SK-N-SH (cell line): ENCODE results near the gene PARD6A. TPM values are rescaled to one million over a fixed set of nuclear protein-coding genes. Genes with fewer than 3 reads are reported as not detected.

Experiments
- CTCF ChIA-PET: fragments of 300-600, 350-600 bp; formaldehyde crosslinking; extraction: SDS; loops from one replicate; lab custom pipeline; 2021; lab: Yijun Ruan, JAX
- POLR2A ChIA-PET: fragments of 350-600 bp; sonication (Branson Sonifier 250); formaldehyde crosslinking; extraction: SDS; loops from one replicate; lab custom pipeline; 2020; ENCODE audit warnings: antibody characterized with exemption, inconsistent platforms; lab: Yijun Ruan, JAX
- DNase-seq: peaks from one replicate; pipeline ENCODE4 v3.0.0; 2012
- H2AFZ ChIP-seq: fragments of 200-600 bp; sonication (generic); 2 replicates; pipeline ENCODE4 v1.8.1; 2016; ENCODE audit warnings: antibody characterized with exemption, mild to moderate bottlenecking, low read depth
- H3F3A ChIP-seq: fragments of 200-600 bp; sonication (generic); replicated peaks from 2 replicates; pipeline ENCODE3; 2016; ENCODE audit warnings: antibody characterized with exemption, mild to moderate bottlenecking; ENCODE audit not compliant: insufficient read depth
- H3K27ac ChIP-seq, 2 experiments: fragments of 200-500 bp in 1 of 2; fragments of 200-600 bp in 1 of 2; sonication (Bioruptor generic) in 1 of 2; sonication (generic), shearing (Covaris generic) in 1 of 2; 2 replicates each; pipeline versions ENCODE4 v1.5.1 to v1.6.1; 2014 to 2016; ENCODE audit warnings: low read depth in 2 of 2, inconsistent platforms in 1 of 2, low read length in 1 of 2, mild to moderate bottlenecking in 1 of 2, mixed read lengths in 1 of 2
- H3K27me3 ChIP-seq: fragments of 200-600 bp; sonication (generic), shearing (Covaris generic); 2 replicates; pipeline ENCODE4 v1.6.1; 2016; ENCODE audit warnings: mixed run types; ENCODE audit not compliant: insufficient read depth
- H3K36me3 ChIP-seq, 2 experiments: fragments of 200-500 bp in 1 of 2; fragments of 200-600 bp in 1 of 2; sonication (Bioruptor generic) in 1 of 2; sonication (generic) in 1 of 2; replicated peaks in 1 of 2; 2 replicates each; pipeline versions ENCODE3 to v1.5.1; 2014 to 2016; ENCODE audit warnings: low read length in 1 of 2, mild to moderate bottlenecking in 1 of 2; ENCODE audit not compliant: insufficient read depth in 2 of 2, control insufficient read depth in 1 of 2
- H3K4me1 ChIP-seq, 2 experiments: fragments of 200-500 bp in 1 of 2; fragments of 200-600 bp in 1 of 2; sonication (Bioruptor generic) in 1 of 2; sonication (generic), shearing (Covaris generic) in 1 of 2; 2 replicates each; pipeline versions ENCODE4 v1.5.1 to v1.6.1; 2014 to 2016; ENCODE audit warnings: low read depth in 1 of 2, low read length in 1 of 2, mixed run types in 1 of 2; ENCODE audit not compliant: insufficient read depth in 2 of 2, control insufficient read depth in 1 of 2
- H3K4me2 ChIP-seq: fragments of 200-600 bp; sonication (generic), shearing (Covaris generic); 2 replicates; pipeline ENCODE4 v1.6.1; 2017; ENCODE audit warnings: mixed run types
- H3K4me3 ChIP-seq, 2 experiments: fragments of 200-500 bp in 1 of 2; fragments of 200-600 bp in 1 of 2; sonication (Bioruptor generic) in 1 of 2; sonication (generic), shearing (Covaris generic) in 1 of 2; 2 replicates each; pipeline versions ENCODE4 v1.5.1 to v1.8.1; 2014 to 2016; ENCODE audit warnings: low read depth in 2 of 2, inconsistent platforms in 1 of 2, low read length in 1 of 2, mild to moderate bottlenecking in 1 of 2, mixed read lengths in 1 of 2, moderate library complexity in 1 of 2
- H3K79me2 ChIP-seq: fragments of 200-600 bp; sonication (generic); 2 replicates; pipeline ENCODE4 v1.8.1; 2017; ENCODE audit warnings: mild to moderate bottlenecking; ENCODE audit not compliant: insufficient read depth
- H3K9ac ChIP-seq: fragments of 200-600 bp; sonication (generic); 2 replicates; pipeline ENCODE4 v1.6.1; 2017; ENCODE audit warnings: mixed run types
- H3K9me2 ChIP-seq: fragments of 200-600 bp; sonication (generic); 2 replicates; pipeline ENCODE4 v1.6.1; 2017; ENCODE audit warnings: mixed run types
- H3K9me3 ChIP-seq: fragments of 200-600 bp; sonication (generic); 2 replicates; pipeline ENCODE4 v1.6.1; 2017; ENCODE audit warnings: mixed run types, mild to moderate bottlenecking, moderate library complexity
- H4K20me1 ChIP-seq: fragments of 200-600 bp; sonication (generic); 2 replicates; pipeline ENCODE4 v1.6.1; 2017; ENCODE audit warnings: mild to moderate bottlenecking, mixed run types; ENCODE audit not compliant: insufficient read depth
- CHD2 ChIP-seq: fragments of 150-350 bp; IDR thresholded peaks from 2 replicates; pipeline ENCODE4 v1.6.1; 2018; ENCODE audit warnings: low read length; ENCODE audit not compliant: partially characterized antibody
- CTCF ChIP-seq: fragments of 200-600 bp; sonication (generic); IDR thresholded peaks from 2 replicates; pipeline ENCODE4 v1.6.1; 2017; ENCODE audit warnings: antibody characterized with exemption, mild to moderate bottlenecking, moderate library complexity
- ELF1 ChIP-seq: IDR thresholded peaks from 2 replicates; pipeline ENCODE4 v1.4.0; 2012
- EZH2phosphoT487 ChIP-seq: fragments of 200-600 bp; sonication (generic); IDR thresholded peaks from 2 replicates; pipeline ENCODE4 v1.6.1; 2017; ENCODE audit warnings: low read depth, mixed run types, mild to moderate bottlenecking, antibody characterized with exemption, moderate library complexity, borderline replicate concordance
- FOXJ3 ChIP-seq: sonication (generic); formaldehyde crosslinking; IDR thresholded peaks from 2 replicates; pipeline ENCODE4 v1.5.1; 2020; ENCODE audit warnings: mild to moderate bottlenecking, missing genetic modification reagents
- JUND ChIP-seq: IDR thresholded peaks from 2 replicates; pipeline ENCODE4 v1.4.0; 2012
- MEF2A ChIP-seq: IDR thresholded peaks from 2 replicates; pipeline ENCODE4 v1.4.0; 2012; ENCODE audit warnings: low read depth, borderline replicate concordance
- NFIC ChIP-seq: IDR thresholded peaks from 2 replicates; pipeline ENCODE4 v1.4.0; 2012; ENCODE audit warnings: borderline replicate concordance
- NRF1 ChIP-seq: IDR thresholded peaks from 2 replicates; pipeline ENCODE4 v1.6.1; 2012; ENCODE audit warnings: low read depth, mild to moderate bottlenecking, low read length
- PBX3 ChIP-seq: IDR thresholded peaks from 2 replicates; pipeline ENCODE4; 2012
- POLR2AphosphoS5 ChIP-seq: IDR thresholded peaks from 2 replicates; pipeline ENCODE4 v1.6.1; 2012; ENCODE audit warnings: low read depth, low read length
- RFX5 ChIP-seq: IDR thresholded peaks from 2 replicates; pipeline ENCODE4 v1.6.1; 2012; ENCODE audit warnings: mild to moderate bottlenecking, improper control_type of control experiment, low read length
- RXRA ChIP-seq: IDR thresholded peaks from 2 replicates; pipeline ENCODE4 v1.4.0; 2012; ENCODE audit warnings: low read depth, mild to moderate bottlenecking, borderline replicate concordance
- SMC3 ChIP-seq: IDR thresholded peaks from 2 replicates; pipeline ENCODE4 v1.6.1; 2012; ENCODE audit warnings: low read depth, low read length, improper control_type of control experiment
- TCF12 ChIP-seq: IDR thresholded peaks from 2 replicates; pipeline ENCODE4 v1.4.0; 2012
- TEAD4 ChIP-seq: IDR thresholded peaks from 2 replicates; pipeline ENCODE4 v1.4.0; 2012; ENCODE audit warnings: mild to moderate bottlenecking, borderline replicate concordance; ENCODE audit not compliant: insufficient read depth
- ZBTB33 ChIP-seq: IDR thresholded peaks from 2 replicates; pipeline ENCODE4 v1.4.0; 2012; ENCODE audit warnings: low read depth, borderline replicate concordance
- WGBS: methylation state at CpG from one replicate; pipeline ENCODE4 v1.1.6; 2017; ENCODE audit warnings: low lambda C conversion rate; 5-methylcytosine and 5-hydroxymethylcytosine counted together
- polyA plus RNA-seq, 3 experiments: library from polyadenylated mRNA; depleted of rRNA; stranded (reverse); fragments of >200 nt; gene quantifications; 2 replicates each; pipeline ENCODE4 v1.2.3, GENCODE V29; 2012

The PARD6A gene
- polyA plus RNA-seq, 1 of the 3 experiments (the other 2 are of a cell fraction): 9.0 TPM

GRCh38 chr16:67667817-67668494 is 7.2 kb downstream of the PARD6A start (continued):
- TF ChIP-seq POLR2AphosphoS5 (no peak; the same call in 1 of the 2 replicates), JUND (no peak), PBX3 (peak; percentile 71), TEAD4 (no peak), ZBTB33 (no peak), RXRA (no peak), SMC3 (peak; percentile 94), RFX5 (no peak), TCF12 (no peak), EZH2phosphoT487 (no peak), NRF1 (no peak), MEF2A (no peak), CHD2 (peak; percentile 51), NFIC (no peak), FOXJ3 (CRISPR knock-in tag) (no peak), CTCF (peak; percentile 82)

- Histone ChIP-seq H3K36me3 (peaks cover 0 to 2% of the 10 kb centered on the region in 2 experiments), H3K4me3 (no peak overlapping the region), H3K27me3 (no peaks in the 10 kb centered on the region), H3K9me2 (no peaks in the 10 kb centered on the region), H2AFZ (no peak overlapping the region), H3K4me2 (no peak overlapping the region), H3K79me2 (peaks cover 3% of the 10 kb centered on the region; the same call in 1 of the 2 replicates), H3F3A (peaks cover 14% of the 10 kb centered on the region), H4K20me1 (no peaks in the 10 kb centered on the region), H3K9me3 (no peaks in the 10 kb centered on the region), H3K9ac (no peak overlapping the region), H3K27ac (peak overlapping the region in 1 of 2 experiments; percentile 54; a peak in 2 of 4 replicates), H3K4me1 (peaks cover 19 to 35% of the 10 kb centered on the region in 2 experiments; a peak in 2 of 4 replicates)
- DNase-seq: no peak
- ChIA-PET CTCF (interaction anchor here (0.6 to 18.3 kb wide), 36 partner anchors 8 to 260 kb away, joined by 3 to 246 read pairs (median 4); partner anchors contain the start of genes ATP6V0D1, CARMIL2, CTCF and RIPOR1), POLR2A (interaction anchor here (0.6 to 2.4 kb wide), 3 partner anchors 9 to 106 kb away, joined by 3 to 11 read pairs (median 4); partner anchors contain the start of genes ACD and CTCF)
- 99% methylated on average over 6 of the region's 6 CpGs for WGBS
- TF ChIP-seq CTCF: peak; percentile 10; the same call in 1 of the 2 replicates
- no peak for TF ChIP-seq SMC3
- no peak for TF ChIP-seq ELF1
These were observed 7.9 kb downstream of the PARD6A start for GRCh38 chr16:67668495-67669157.
